ENCODE measurements around the gene RECK.

GRCh38 chr9:36142510-36143244 is 106.0 kb downstream of the RECK start:
- TF ChIP-seq POLR2AphosphoS5 (IDR thresholded peaks at IDR 0.05; ENCODE audit: low read depth, low read length), result no peak
- TF ChIP-seq, protein P1, sequence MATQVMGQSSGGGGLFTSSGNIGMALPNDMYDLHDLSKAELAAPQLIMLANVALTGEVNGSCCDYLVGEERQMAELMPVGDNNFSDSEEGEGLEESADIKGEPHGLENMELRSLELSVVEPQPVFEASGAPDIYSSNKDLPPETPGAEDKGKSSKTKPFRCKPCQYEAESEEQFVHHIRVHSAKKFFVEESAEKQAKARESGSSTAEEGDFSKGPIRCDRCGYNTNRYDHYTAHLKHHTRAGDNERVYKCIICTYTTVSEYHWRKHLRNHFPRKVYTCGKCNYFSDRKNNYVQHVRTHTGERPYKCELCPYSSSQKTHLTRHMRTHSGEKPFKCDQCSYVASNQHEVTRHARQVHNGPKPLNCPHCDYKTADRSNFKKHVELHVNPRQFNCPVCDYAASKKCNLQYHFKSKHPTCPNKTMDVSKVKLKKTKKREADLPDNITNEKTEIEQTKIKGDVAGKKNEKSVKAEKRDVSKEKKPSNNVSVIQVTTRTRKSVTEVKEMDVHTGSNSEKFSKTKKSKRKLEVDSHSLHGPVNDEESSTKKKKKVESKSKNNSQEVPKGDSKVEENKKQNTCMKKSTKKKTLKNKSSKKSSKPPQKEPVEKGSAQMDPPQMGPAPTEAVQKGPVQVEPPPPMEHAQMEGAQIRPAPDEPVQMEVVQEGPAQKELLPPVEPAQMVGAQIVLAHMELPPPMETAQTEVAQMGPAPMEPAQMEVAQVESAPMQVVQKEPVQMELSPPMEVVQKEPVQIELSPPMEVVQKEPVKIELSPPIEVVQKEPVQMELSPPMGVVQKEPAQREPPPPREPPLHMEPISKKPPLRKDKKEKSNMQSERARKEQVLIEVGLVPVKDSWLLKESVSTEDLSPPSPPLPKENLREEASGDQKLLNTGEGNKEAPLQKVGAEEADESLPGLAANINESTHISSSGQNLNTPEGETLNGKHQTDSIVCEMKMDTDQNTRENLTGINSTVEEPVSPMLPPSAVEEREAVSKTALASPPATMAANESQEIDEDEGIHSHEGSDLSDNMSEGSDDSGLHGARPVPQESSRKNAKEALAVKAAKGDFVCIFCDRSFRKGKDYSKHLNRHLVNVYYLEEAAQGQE (IDR thresholded peaks at IDR 0.05; ENCODE audit: insufficient read depth in 1 of 2, low read depth in 2 of 2, low read length in 2 of 2), result no peak

Measured in PFSK-1 (cell line).